GM12874 (cell line): ENCODE results near the gene PABPN1.

Experiments
- CTCF ChIP-seq: IDR thresholded peaks from 2 replicates; pipeline ENCODE4 v1.5.1; 2011; ENCODE audit warnings: low read depth, mild to moderate bottlenecking, control low read depth, low read length, moderate library complexity; ENCODE audit not compliant: insufficient read depth

The PABPN1 gene

GRCh38 chr14:23359167-23359626 is 37.9 kb downstream of the PABPN1 start:
- TF ChIP-seq CTCF: no peak

GRCh38 chr14:23359722-23360447 is 38.6 kb downstream of the PABPN1 start:
- no peak for TF ChIP-seq CTCF

- 0 out of 2 replicates have a peak, but pooled peaks have one; percentile 10 for TF ChIP-seq CTCF
These were observed 39.2 kb downstream of the PABPN1 start for GRCh38 chr14:23360496-23360895.

- TF ChIP-seq CTCF: no peak
These were observed 40.1 kb downstream of the PABPN1 start for GRCh38 chr14:23361320-23361719.

- no peak for TF ChIP-seq CTCF
These were observed 40.5 kb downstream of the PABPN1 start for GRCh38 chr14:23361763-23362162.

GRCh38 chr14:23362200-23362599 is 40.9 kb downstream of the PABPN1 start:
- TF ChIP-seq CTCF: no peak

- TF ChIP-seq CTCF: no peak
These were observed 43.1 kb downstream of the PABPN1 start for GRCh38 chr14:23364164-23365035.
